Bone marrow (tissue), 2 donors: Measurements from ENCODE around the gene MTHFD2L.
"Not testable (repeated sequence)": the region's sequence is repeated elsewhere in the genome, so short reads cannot be mapped to it uniquely, and the experiment has no call there.

Experiments used
- DNase-seq, 2 donors: peaks; one replicate each; lab custom pipeline; 2025; lab: John Stamatoyannopoulos, UW

The MTHFD2L gene

GRCh38 chr4:74331944-74332343 lies 174.0 kb downstream of the MTHFD2L start:
- no peak for DNase-seq

GRCh38 chr4:74334636-74335035 lies 176.7 kb downstream of the MTHFD2L start:
- no peak for DNase-seq

GRCh38 chr4:74335341-74336021 lies 177.6 kb downstream of the MTHFD2L start:
- no peak for DNase-seq

GRCh38 chr4:74338792-74339333 lies 180.9 kb downstream of the MTHFD2L start:
- DNase-seq, result no peak

GRCh38 chr4:74339501-74339900 lies 181.6 kb downstream of the MTHFD2L start:
- no peak for DNase-seq

- not testable (repeated sequence) for DNase-seq
These were observed 182.5 kb downstream of the MTHFD2L start for GRCh38 chr4:74340421-74340820.

- no peak for DNase-seq
These were observed 186.1 kb downstream of the MTHFD2L start for GRCh38 chr4:74344031-74344430.
